GM23338 (cell line): Measurements from ENCODE around the gene DTL.

ENCODE experiments used
- CREB1 ChIP-seq: fragments of 250-450 bp; sonication (Bioruptor Pico); IDR thresholded peaks from 2 replicates; pipeline ENCODE4 v1.5.0; 2020; ENCODE audit warnings: low read depth, mild to moderate bottlenecking, moderate library complexity
- CTCF ChIP-seq, 2 experiments: fragments of 200-600 bp in 1 of 2; sonication (generic) in 1 of 2; conservative IDR thresholded peaks; 2 replicates each; pipeline versions ENCODE4 v1.5.1 to v1.6.1; 2016 to 2017; ENCODE audit warnings: antibody characterized with exemption in 2 of 2, low read depth in 2 of 2, mild to moderate bottlenecking in 2 of 2, moderate library complexity in 1 of 2
- ETS1 ChIP-seq: IDR thresholded peaks from 2 replicates; pipeline ENCODE4 v1.6.1; 2016; ENCODE audit warnings: antibody characterized with exemption
- EZH2 ChIP-seq: fragments of 200-600 bp; sonication (generic); IDR thresholded peaks from one replicate; pipeline ENCODE4 v1.8.0; 2017; ENCODE audit warnings: antibody characterized with exemption, mild to moderate bottlenecking, low read depth; ENCODE audit not compliant: unreplicated experiment
- EZH2phosphoT487 ChIP-seq: fragments of 200-600 bp; sonication (generic); IDR thresholded peaks from one replicate; pipeline ENCODE4 v1.8.1; 2018; ENCODE audit warnings: antibody characterized with exemption; ENCODE audit not compliant: unreplicated experiment
- JUNB ChIP-seq: IDR thresholded peaks from one replicate; pipeline ENCODE4 v1.6.1; 2016; ENCODE audit warnings: antibody characterized with exemption; ENCODE audit not compliant: unreplicated experiment
- NANOG ChIP-seq: IDR thresholded peaks from 2 replicates; pipeline ENCODE4 v1.6.1; 2016; ENCODE audit warnings: antibody characterized with exemption, borderline replicate concordance
- POLR2AphosphoS5 ChIP-seq: IDR thresholded peaks from 2 replicates; pipeline ENCODE4 v1.6.1; 2016; ENCODE audit warnings: antibody characterized with exemption, low read depth
- REST ChIP-seq: IDR thresholded peaks from one replicate; pipeline ENCODE4 v1.6.1; 2018; ENCODE audit warnings: antibody characterized with exemption; ENCODE audit not compliant: unreplicated experiment
- ZNF114 ChIP-seq: fragments of 250-450 bp; sonication (Bioruptor Pico); IDR thresholded peaks from 2 replicates; pipeline ENCODE4 v1.5.0; 2020; ENCODE audit warnings: mild to moderate bottlenecking, moderate library complexity

- no peak for TF ChIP-seq REST
- TF ChIP-seq CTCF (conservative IDR thresholded peaks at IDR 0.05; ENCODE audit: low read depth in 2 of 2) = no peak
- no peak for TF ChIP-seq CREB1
- TF ChIP-seq EZH2 = no peak
- no peak for TF ChIP-seq ETS1
- TF ChIP-seq POLR2AphosphoS5 = no peak
- TF ChIP-seq JUNB = no peak
- no peak for TF ChIP-seq EZH2phosphoT487
- no peak for TF ChIP-seq NANOG
- TF ChIP-seq ZNF114 (CRISPR knock-in tag) = no peak
These were observed 71.9 kb downstream of the DTL start for GRCh38 chr1:212107481-212107880.
